ENCODE measurements around the gene SGIP1.

DNA sequence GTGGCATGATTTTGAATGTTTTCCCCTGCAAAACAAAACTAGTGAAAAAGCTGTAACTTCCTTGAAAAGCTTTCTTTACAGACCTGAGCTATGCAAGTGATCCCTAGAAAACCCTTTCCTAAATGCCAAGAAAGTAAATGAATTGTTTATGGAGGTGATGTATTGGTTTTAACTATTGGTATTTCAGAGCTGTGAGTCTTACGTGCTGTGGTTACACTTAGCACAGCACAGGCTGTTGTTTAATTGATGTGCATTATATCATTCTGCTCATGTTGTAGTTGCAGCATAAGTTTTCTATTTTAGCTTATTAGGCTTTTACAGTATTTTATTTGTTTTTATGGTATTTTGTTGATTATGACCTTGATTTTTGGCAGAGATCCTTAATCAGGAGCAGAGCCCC lies 144.2 kb downstream of the SGIP1 start:
- TF ChIP-seq EP300 (IDR thresholded peaks at IDR 0.05), result no peak
- TF ChIP-seq, protein P1, sequence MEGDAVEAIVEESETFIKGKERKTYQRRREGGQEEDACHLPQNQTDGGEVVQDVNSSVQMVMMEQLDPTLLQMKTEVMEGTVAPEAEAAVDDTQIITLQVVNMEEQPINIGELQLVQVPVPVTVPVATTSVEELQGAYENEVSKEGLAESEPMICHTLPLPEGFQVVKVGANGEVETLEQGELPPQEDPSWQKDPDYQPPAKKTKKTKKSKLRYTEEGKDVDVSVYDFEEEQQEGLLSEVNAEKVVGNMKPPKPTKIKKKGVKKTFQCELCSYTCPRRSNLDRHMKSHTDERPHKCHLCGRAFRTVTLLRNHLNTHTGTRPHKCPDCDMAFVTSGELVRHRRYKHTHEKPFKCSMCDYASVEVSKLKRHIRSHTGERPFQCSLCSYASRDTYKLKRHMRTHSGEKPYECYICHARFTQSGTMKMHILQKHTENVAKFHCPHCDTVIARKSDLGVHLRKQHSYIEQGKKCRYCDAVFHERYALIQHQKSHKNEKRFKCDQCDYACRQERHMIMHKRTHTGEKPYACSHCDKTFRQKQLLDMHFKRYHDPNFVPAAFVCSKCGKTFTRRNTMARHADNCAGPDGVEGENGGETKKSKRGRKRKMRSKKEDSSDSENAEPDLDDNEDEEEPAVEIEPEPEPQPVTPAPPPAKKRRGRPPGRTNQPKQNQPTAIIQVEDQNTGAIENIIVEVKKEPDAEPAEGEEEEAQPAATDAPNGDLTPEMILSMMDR (IDR thresholded peaks at IDR 0.05), result no peak
